ENCODE data around the gene CEP95.
"Not testable (repeated sequence)": the region's sequence is repeated elsewhere in the genome, so short reads cannot be mapped to it uniquely, and the experiment has no call there.

The CEP95 gene

GRCh38 chr17:64506576-64507412, at the start of gene CEP95:
TSS of gene CEP95 (plus strand) at chr17:64506977. CDS start at chr17:64507098, 121 bp downstream.
- DNase-seq (ENCODE audit: low read depth): peak; percentile 94

- DNase-seq (ENCODE audit: low read depth): no peak
Measured at GRCh38 chr17:64457156-64457555, 49.6 kb upstream of the CEP95 start.

GRCh38 chr17:64458756-64459155, 48.0 kb upstream of the CEP95 start:
- no peak for DNase-seq (ENCODE audit: low read depth)

GRCh38 chr17:64459284-64459747, 47.5 kb upstream of the CEP95 start:
- no peak for DNase-seq (ENCODE audit: low read depth)

GRCh38 chr17:64459818-64460217, 47.0 kb upstream of the CEP95 start:
- DNase-seq (ENCODE audit: low read depth): not testable (repeated sequence)

- no peak for DNase-seq (ENCODE audit: low read depth)
Measured at GRCh38 chr17:64460955-64461354, 45.8 kb upstream of the CEP95 start.

- DNase-seq (ENCODE audit: low read depth): no peak
Measured at GRCh38 chr17:64461788-64462187, 45.0 kb upstream of the CEP95 start.

- no peak for DNase-seq (ENCODE audit: low read depth)
Measured at GRCh38 chr17:64466019-64466735, 40.6 kb upstream of the CEP95 start.

GRCh38 chr17:64466834-64467233, 39.9 kb upstream of the CEP95 start:
- not testable (repeated sequence) for DNase-seq (ENCODE audit: low read depth)

- DNase-seq (ENCODE audit: low read depth): no peak
Measured at GRCh38 chr17:64470625-64471024, 36.2 kb upstream of the CEP95 start.

- DNase-seq (ENCODE audit: low read depth): no peak
Measured at GRCh38 chr17:64471440-64471839, 35.3 kb upstream of the CEP95 start.

- DNase-seq (ENCODE audit: low read depth): no peak
Measured at GRCh38 chr17:64472564-64472963, 34.2 kb upstream of the CEP95 start.

- no peak for DNase-seq (ENCODE audit: low read depth)
Measured at GRCh38 chr17:64477849-64478248, 28.9 kb upstream of the CEP95 start.

- DNase-seq (ENCODE audit: low read depth): no peak
Measured at GRCh38 chr17:64480951-64481350, 25.8 kb upstream of the CEP95 start.

GRCh38 chr17:64484380-64484779, 22.4 kb upstream of the CEP95 start:
- DNase-seq (ENCODE audit: low read depth): no peak

- no peak for DNase-seq (ENCODE audit: low read depth)
Measured at GRCh38 chr17:64488301-64488700, 18.5 kb upstream of the CEP95 start.

- peak; percentile 15 for DNase-seq (ENCODE audit: low read depth)
Measured at GRCh38 chr17:64491034-64491860, 15.5 kb upstream of the CEP95 start.

- DNase-seq (ENCODE audit: low read depth): no peak
Measured at GRCh38 chr17:64491994-64492393, 14.8 kb upstream of the CEP95 start.

GRCh38 chr17:64492481-64493109, 14.2 kb upstream of the CEP95 start:
- DNase-seq (ENCODE audit: low read depth): no peak

- no peak for DNase-seq (ENCODE audit: low read depth)
Measured at GRCh38 chr17:64494121-64494520, 12.7 kb upstream of the CEP95 start.

GRCh38 chr17:64495300-64495699, 11.5 kb upstream of the CEP95 start:
- DNase-seq (ENCODE audit: low read depth): not testable (repeated sequence)

GRCh38 chr17:64496348-64496785, 10.4 kb upstream of the CEP95 start:
- no peak for DNase-seq (ENCODE audit: low read depth)

Data from stimulated activated CD8-positive, alpha-beta memory T cell treated with anti-CD3 and anti-CD28 coated beads, Interleukin-4, amount 100 ng/mL, for 24 hours (primary cell).